ENCODE data around the gene HOXD10.

- TF ChIP-seq, protein P1, sequence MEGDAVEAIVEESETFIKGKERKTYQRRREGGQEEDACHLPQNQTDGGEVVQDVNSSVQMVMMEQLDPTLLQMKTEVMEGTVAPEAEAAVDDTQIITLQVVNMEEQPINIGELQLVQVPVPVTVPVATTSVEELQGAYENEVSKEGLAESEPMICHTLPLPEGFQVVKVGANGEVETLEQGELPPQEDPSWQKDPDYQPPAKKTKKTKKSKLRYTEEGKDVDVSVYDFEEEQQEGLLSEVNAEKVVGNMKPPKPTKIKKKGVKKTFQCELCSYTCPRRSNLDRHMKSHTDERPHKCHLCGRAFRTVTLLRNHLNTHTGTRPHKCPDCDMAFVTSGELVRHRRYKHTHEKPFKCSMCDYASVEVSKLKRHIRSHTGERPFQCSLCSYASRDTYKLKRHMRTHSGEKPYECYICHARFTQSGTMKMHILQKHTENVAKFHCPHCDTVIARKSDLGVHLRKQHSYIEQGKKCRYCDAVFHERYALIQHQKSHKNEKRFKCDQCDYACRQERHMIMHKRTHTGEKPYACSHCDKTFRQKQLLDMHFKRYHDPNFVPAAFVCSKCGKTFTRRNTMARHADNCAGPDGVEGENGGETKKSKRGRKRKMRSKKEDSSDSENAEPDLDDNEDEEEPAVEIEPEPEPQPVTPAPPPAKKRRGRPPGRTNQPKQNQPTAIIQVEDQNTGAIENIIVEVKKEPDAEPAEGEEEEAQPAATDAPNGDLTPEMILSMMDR (IDR thresholded peaks at IDR 0.05; ENCODE audit: poor library complexity, severe bottlenecking) = peak; percentile 89
- no peak for TF ChIP-seq POLR2AphosphoS5 (IDR thresholded peaks at IDR 0.05)
Observed at GRCh38 chr2:176085861-176086771, 30.5 kb upstream of the HOXD10 start.
